Osteocyte (in vitro differentiated cells): ENCODE measurements around the gene CABLES2. TPM values are rescaled to one million over a fixed set of nuclear protein-coding genes. Genes with fewer than 3 reads are reported as not detected.

ENCODE experiments used
- DNase-seq: peaks from one replicate; pipeline ENCODE4 v3.0.0; 2021; ENCODE audit warnings: mixed read lengths; ENCODE audit not compliant: unreplicated experiment; ENCODE audit errors: extremely low spot score
- H3K27ac Mint-ChIP-seq: one replicate; pipeline ENCODE4 v1.8.0; 2021; ENCODE audit warnings: mild to moderate bottlenecking, mixed read lengths; ENCODE audit not compliant: unreplicated experiment
- H3K27me3 Mint-ChIP-seq: one replicate; pipeline ENCODE4 v1.8.0; 2021; ENCODE audit warnings: mixed read lengths; ENCODE audit not compliant: unreplicated experiment
- H3K36me3 Mint-ChIP-seq: one replicate; pipeline ENCODE4 v1.8.0; 2021; ENCODE audit warnings: mixed read lengths; ENCODE audit not compliant: unreplicated experiment
- H3K4me1 Mint-ChIP-seq: one replicate; pipeline ENCODE4 v1.8.0; 2021; ENCODE audit warnings: mixed read lengths; ENCODE audit not compliant: unreplicated experiment
- H3K4me3 Mint-ChIP-seq: one replicate; pipeline ENCODE4 v1.8.0; 2021; ENCODE audit warnings: mild to moderate bottlenecking, moderate library complexity, mixed read lengths; ENCODE audit not compliant: unreplicated experiment
- H3K9me3 Mint-ChIP-seq: one replicate; pipeline ENCODE4 v1.8.0; 2021; ENCODE audit warnings: mixed read lengths; ENCODE audit not compliant: unreplicated experiment
- CTCF ChIP-seq: fragments of 200-600 bp; sonication (generic); IDR thresholded peaks from 2 replicates; pipeline ENCODE4 v1.5.0; 2021; ENCODE audit warnings: antibody characterized with exemption, mild to moderate bottlenecking, moderate library complexity
- total RNA-seq: library from RNA; stranded (reverse); gene quantifications from 2 replicates; pipeline ENCODE4 v1.2.1, GENCODE V29; 2021

The CABLES2 gene
- total RNA-seq, 1 donor from 2014 or later = 8.8 TPM

GRCh38 chr20:62409086-62409853 lies 2.2 kb upstream of the CABLES2 start:
- Mint-ChIP-seq H3K27me3 (no peaks in the 10 kb centered on the region), H3K27ac (no peak overlapping the region), H3K4me3 (no peak overlapping the region), H3K9me3 (no peaks in the 10 kb centered on the region), H3K36me3 (no peaks in the 10 kb centered on the region), H3K4me1 (peaks cover 19% of the 10 kb centered on the region)
- no peak for DNase-seq
- no peak for TF ChIP-seq CTCF

DNA sequence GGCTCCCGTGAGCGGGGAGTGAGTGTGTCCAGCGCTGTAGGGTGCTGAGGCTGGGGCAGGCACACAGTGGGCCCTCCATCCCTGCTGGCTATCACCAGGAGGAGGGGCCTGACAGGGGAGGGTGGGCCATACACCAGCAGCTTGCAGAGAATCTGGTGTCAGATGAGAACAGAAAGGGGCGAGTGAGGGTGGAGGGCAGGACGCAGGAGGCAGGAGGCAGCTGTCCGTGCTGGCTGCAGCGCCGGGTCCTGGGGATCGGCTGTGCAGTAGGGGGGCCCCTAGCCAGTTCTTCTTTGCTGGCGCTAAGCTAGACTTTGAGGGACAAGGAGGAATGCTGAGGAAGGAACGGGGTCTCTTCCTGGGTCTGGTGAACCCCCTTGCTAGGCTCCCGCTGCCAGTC lies 1.6 kb upstream of the CABLES2 start:
- H3K36me3 Mint-ChIP-seq = no peaks in the 10 kb centered on the region
- DNase-seq = no peak
- no peaks in the 10 kb centered on the region for H3K9me3 Mint-ChIP-seq
- H3K27ac Mint-ChIP-seq = no peak overlapping the region
- peaks cover 19% of the 10 kb centered on the region for H3K4me1 Mint-ChIP-seq
- no peaks in the 10 kb centered on the region for H3K27me3 Mint-ChIP-seq
- no peak for TF ChIP-seq CTCF
- no peak overlapping the region for H3K4me3 Mint-ChIP-seq

- no peak for TF ChIP-seq CTCF
- no peak overlapping the region for H3K4me3 Mint-ChIP-seq
- no peak for DNase-seq
- H3K4me1 Mint-ChIP-seq = peaks cover 19% of the 10 kb centered on the region
- H3K27ac Mint-ChIP-seq = no peak overlapping the region
- no peaks in the 10 kb centered on the region for H3K27me3 Mint-ChIP-seq
- no peaks in the 10 kb centered on the region for H3K9me3 Mint-ChIP-seq
- H3K36me3 Mint-ChIP-seq = no peaks in the 10 kb centered on the region
These were observed 970 bp upstream of the CABLES2 start for GRCh38 chr20:62408055-62408454.

DNA sequence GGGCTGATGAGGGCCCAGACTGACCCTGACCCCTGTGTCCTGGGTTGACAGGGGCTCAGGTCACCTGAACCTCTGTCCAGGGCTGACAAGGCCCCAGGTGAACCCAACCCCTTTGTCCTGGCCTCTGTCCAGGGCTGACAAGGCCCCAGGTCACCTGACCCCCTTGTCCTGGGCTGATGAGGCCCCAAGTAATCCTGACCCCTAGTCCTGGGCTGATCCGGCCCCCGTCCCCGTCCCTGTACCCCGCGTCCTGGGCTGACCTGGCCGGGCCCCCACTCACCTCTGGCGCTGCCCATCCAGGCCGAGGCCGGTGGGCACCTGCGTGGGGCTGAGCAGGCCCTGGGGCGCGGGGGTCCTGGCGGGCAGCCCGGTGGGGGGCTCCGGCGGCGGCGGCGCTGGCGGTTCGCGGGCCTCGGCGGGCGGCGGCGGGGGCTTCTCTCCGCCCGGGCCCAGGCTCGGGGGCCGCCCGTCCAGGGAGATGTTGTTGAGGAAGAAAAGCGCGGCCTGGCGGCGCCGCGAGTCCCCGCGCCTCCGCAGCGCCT lies 379 bp downstream of the CABLES2 start:
- no peak for DNase-seq
- H3K27me3 Mint-ChIP-seq = no peaks in the 10 kb centered on the region
- no peak for TF ChIP-seq CTCF
- peak overlapping the region; percentile 68 for H3K4me3 Mint-ChIP-seq
- H3K9me3 Mint-ChIP-seq = no peaks in the 10 kb centered on the region
- H3K4me1 Mint-ChIP-seq = peaks cover 19% of the 10 kb centered on the region
- H3K27ac Mint-ChIP-seq = no peak overlapping the region
- no peaks in the 10 kb centered on the region for H3K36me3 Mint-ChIP-seq

DNA sequence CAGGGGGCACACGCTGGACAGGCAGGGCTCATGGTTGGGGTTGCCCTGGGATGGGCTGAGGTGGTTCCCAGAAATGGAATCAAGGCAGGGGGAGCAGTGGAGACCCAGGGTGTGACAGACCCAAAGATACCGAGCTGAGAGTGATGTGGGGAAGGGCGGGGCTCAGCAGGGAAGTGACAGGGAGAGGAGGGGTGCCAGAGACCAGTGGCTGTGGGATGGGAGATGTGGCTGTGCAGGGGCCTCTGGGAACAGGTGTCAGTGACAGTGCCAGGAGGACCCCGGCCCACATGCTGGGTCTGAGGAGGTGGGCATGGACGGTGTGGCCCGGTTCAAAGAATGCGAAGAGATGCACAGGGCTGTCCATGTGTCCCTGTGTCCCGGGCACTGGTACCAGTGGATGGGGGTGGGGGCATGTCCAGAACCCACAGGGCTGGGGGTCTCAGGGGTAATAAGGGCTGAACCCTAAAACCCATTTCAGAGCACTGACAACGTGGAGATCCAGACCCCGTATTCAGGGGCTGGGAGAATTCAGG lies 1.0 kb downstream of the CABLES2 start:
- Mint-ChIP-seq H3K36me3 (no peaks in the 10 kb centered on the region), H3K4me3 (peak overlapping the region; percentile 68), H3K27me3 (no peaks in the 10 kb centered on the region), H3K27ac (no peak overlapping the region), H3K9me3 (no peaks in the 10 kb centered on the region), H3K4me1 (peaks cover 19% of the 10 kb centered on the region)
- no peak for TF ChIP-seq CTCF
- DNase-seq = no peak
